Measurements from ENCODE around the gene MRPL12. TPM values are rescaled to one million over a fixed set of nuclear protein-coding genes. Genes with fewer than 3 reads are reported as not detected.
A peak's percentile ranks its signal among the peaks of the same experiment; 100 is the strongest.

Gene MRPL12
- total and polyA plus RNA-seq, 2 of the 13 experiments (the other 11 are each of a cell fraction or from before 2014, with no cell fraction given) = 39.1 to 94.1 TPM

GRCh38 chr17:81722184-81723120, 19.3 kb downstream of the MRPL12 start (continued):
- TF ChIP-seq ZNF264 (CRISPR knock-in tag; IDR thresholded peaks at IDR 0.05) = no peak
- TF ChIP-seq TOPORS (CRISPR knock-in tag; IDR thresholded peaks at IDR 0.05) = peak; percentile 65; the same call in 1 of the 2 replicates
- no peak for TF ChIP-seq CHCHD3 (CRISPR knock-in tag; IDR thresholded peaks at IDR 0.05)
- TF ChIP-seq RBM22 (optimal IDR thresholded peaks at IDR 0.05; ENCODE audit: low read length) = peak; percentile 79
- TF ChIP-seq SRSF1 (optimal IDR thresholded peaks at IDR 0.05; ENCODE audit: low read depth, low read length) = no peak
- TF ChIP-seq ZBTB7B (CRISPR knock-in tag; IDR thresholded peaks at IDR 0.05) = no peak
- peak; percentile 100 for TF ChIP-seq MAFF (IDR thresholded peaks at IDR 0.05; ENCODE audit: low read depth, low read length)
- peak; percentile 67 for TF ChIP-seq TAF15 (IDR thresholded peaks at IDR 0.05; ENCODE audit: low read depth, low read length, poor library complexity, severe bottlenecking)
- TF ChIP-seq ZNF430 (CRISPR knock-in tag; IDR thresholded peaks at IDR 0.05) = 0 out of 2 replicates have a peak, but pooled peaks have one; percentile 31
- no peak for TF ChIP-seq ZNF724P (CRISPR knock-in tag; IDR thresholded peaks at IDR 0.05; ENCODE audit: borderline replicate concordance)
- TF ChIP-seq ZSCAN20 (CRISPR knock-in tag; IDR thresholded peaks at IDR 0.05; ENCODE audit: borderline replicate concordance) = no peak
- TF ChIP-seq ZNF451 (CRISPR knock-in tag; IDR thresholded peaks at IDR 0.05) = no peak
- TF ChIP-seq BHLHE40 (IDR thresholded peaks at IDR 0.05; ENCODE audit: low read length) = no peak
- TF ChIP-seq SCMH1 (CRISPR knock-in tag; IDR thresholded peaks at IDR 0.05; ENCODE audit: borderline replicate concordance) = no peak
- TF ChIP-seq KDM4B (CRISPR knock-in tag; IDR thresholded peaks at IDR 0.05) = no peak
- 0 out of 2 replicates have a peak, but pooled peaks have one; percentile 65 for TF ChIP-seq CREBL2 (CRISPR knock-in tag; IDR thresholded peaks at IDR 0.05; ENCODE audit: borderline replicate concordance)
- no peak for TF ChIP-seq ZNF761 (CRISPR knock-in tag; conservative IDR thresholded peaks at IDR 0.05)
- no peak for TF ChIP-seq TARDBP (CRISPR knock-in tag; IDR thresholded peaks at IDR 0.05)
- no peak for TF ChIP-seq ZNF468 (CRISPR knock-in tag; IDR thresholded peaks at IDR 0.05)
- TF ChIP-seq ZNF878 (CRISPR knock-in tag; IDR thresholded peaks at IDR 0.05) = no peak
- no peak for TF ChIP-seq AKNA (CRISPR knock-in tag; IDR thresholded peaks at IDR 0.05; ENCODE audit: borderline replicate concordance)
- no peak for TF ChIP-seq PLRG1 (conservative IDR thresholded peaks at IDR 0.05)
- no peak for TF ChIP-seq ATF3 (CRISPR knock-in tag; IDR thresholded peaks at IDR 0.05)
- TF ChIP-seq GPN1 (CRISPR knock-in tag; IDR thresholded peaks at IDR 0.05; ENCODE audit: borderline replicate concordance) = no peak
- 0 out of 2 replicates have a peak, but pooled peaks have one; percentile 35 for TF ChIP-seq NFATC3 (CRISPR knock-in tag; IDR thresholded peaks at IDR 0.05)
- TF ChIP-seq ZSCAN22 (CRISPR knock-in tag; IDR thresholded peaks at IDR 0.05) = no peak
- TF ChIP-seq CENPX (CRISPR knock-in tag; IDR thresholded peaks at IDR 0.05) = no peak

All from HepG2 (cell line).